ENCODE data around the gene GANAB. TPM values are rescaled to one million over a fixed set of nuclear protein-coding genes. Genes with fewer than 3 reads are reported as not detected.

The GANAB gene
- total and polyA plus RNA-seq, 2 of the 4 experiments (the other 2 are of a cell fraction), result 209 to 344 TPM

GRCh38 chr11:62689421-62690183 is 43.2 kb upstream of the GANAB start, which contains the start of gene LRRN4CL (continued):
- TF ChIP-seq RCOR1 (IDR thresholded peaks at IDR 0.05; ENCODE audit: insufficient replicate concordance, low read length), result no peak
- TF ChIP-seq MXI1 (IDR thresholded peaks at IDR 0.05; ENCODE audit: borderline replicate concordance, low read depth, low read length), result peak; percentile 49; the same call in 1 of the 2 replicates
- no peak for TF ChIP-seq MAFK (IDR thresholded peaks at IDR 0.05; ENCODE audit: low read depth, low read length)
- no peak for TF ChIP-seq CHD1 (IDR thresholded peaks at IDR 0.05; ENCODE audit: low read depth, low read length)

DNA sequence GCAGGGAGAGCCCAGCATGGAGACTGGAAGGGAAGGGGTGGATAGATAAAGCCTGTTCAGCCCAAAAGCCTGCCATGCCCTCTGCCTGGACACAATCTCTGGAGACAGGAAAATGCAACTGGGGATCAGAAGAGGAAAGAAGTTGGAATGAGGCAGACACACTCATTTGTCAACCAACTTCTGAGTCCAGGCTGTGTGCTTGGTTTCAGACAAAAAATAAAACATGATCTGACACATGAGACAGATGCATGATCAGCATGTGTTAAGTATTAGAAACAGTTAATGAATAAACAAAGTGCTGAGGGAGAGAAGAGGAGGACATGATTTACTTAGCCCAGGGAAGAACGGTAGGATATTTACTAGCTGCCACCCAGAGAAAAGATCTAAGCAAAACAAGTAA is 42.1 kb upstream of the GANAB start:
- no peak overlapping the region for H2BK120ac ChIP-seq (ENCODE audit: low read depth, low read length)
- BruUV-seq (replicated peaks), result no TSS peak
- TF ChIP-seq MAFK (IDR thresholded peaks at IDR 0.05; ENCODE audit: low read depth, low read length) (no peak), USF2 (IDR thresholded peaks at IDR 0.05; ENCODE audit: low read depth, low read length) (no peak), CHD1 (IDR thresholded peaks at IDR 0.05; ENCODE audit: low read depth, low read length) (no peak), FOS (IDR thresholded peaks at IDR 0.05; ENCODE audit: low read depth, low read length) (no peak)
- no peaks in the 10 kb centered on the region for H3K79me1 ChIP-seq (ENCODE audit: low read depth in 1 of 2, low read length in 2 of 2)
- ChIA-PET CTCF (interaction anchor here (2.0 kb wide), 1 partner anchor 9 kb away, joined by 5 read pairs; the partner anchor contains the start of gene UBXN1), POLR2A (ENCODE audit: unreplicated experiment) (no interaction called here)
- no peak overlapping the region for H3K18ac ChIP-seq (ENCODE audit: low read depth, low read length)
- ATAC-seq (ENCODE audit: low read depth) (no peak; the same call in 1 of the 2 replicates), DNase-seq (no peak)
- no peak overlapping the region for H3K27ac ChIP-seq (ENCODE audit: insufficient read depth, low read length)
- no peak overlapping the region; the same call in 1 of the 2 replicates for H4K5ac ChIP-seq (ENCODE audit: low read depth, low read length)
- H3K23ac ChIP-seq (ENCODE audit: low read depth, low read length), result peak overlapping the region; percentile 5; the same call in 1 of the 2 replicates
- H2BK20ac ChIP-seq (ENCODE audit: low read depth, low read length), result no peak overlapping the region
- in situ Hi-C loops (cut with MboI; ENCODE audit: low sequenced_read_pairs) (no loop called here), dilution Hi-C loops (cut with HindIII; ENCODE audit: low sequenced_read_pairs, unreplicated experiment) (no loop called here), intact Hi-C loops (cut with micrococcal nuclease) (no loop called here)
- H3K9ac ChIP-seq (ENCODE audit: low read depth, low read length), result no peak overlapping the region
- peak overlapping the region; percentile 66 for H2AK5ac ChIP-seq (ENCODE audit: low read depth, low read length)
- H4K91ac ChIP-seq (ENCODE audit: insufficient read depth, low read depth, low read length), result peak overlapping the region; percentile 9; the same call in 1 of the 2 replicates
- H3K4me1 ChIP-seq (ENCODE audit: control insufficient read depth, insufficient read depth, low read length), result peaks cover 9% of the 10 kb centered on the region; the same call in 1 of the 2 replicates
- no peak overlapping the region for H2BK5ac ChIP-seq (ENCODE audit: low read depth, low read length, poor library complexity, severe bottlenecking)
- no peaks in the 10 kb centered on the region for H3K27me3 ChIP-seq (ENCODE audit: control insufficient read depth, insufficient read depth, low read length)
- peak overlapping the region; percentile 54 to 60; a peak in 2 of 4 replicates for H4K8ac ChIP-seq (ENCODE audit: low read depth in 2 of 2, low read length in 2 of 2)
- H4K20me1 ChIP-seq (ENCODE audit: insufficient read depth, low read length), result 0 out of 2 replicates have a peak, but pooled peaks cover 6% of the 10 kb centered on the region
- no peak overlapping the region for H3K56ac ChIP-seq (ENCODE audit: extremely low read depth, insufficient read depth, low read length)
- H2AK9ac ChIP-seq (replicated peaks; ENCODE audit: low read depth, low read length, poor library complexity), result peak overlapping the region; percentile 73
- H3K4me3 ChIP-seq (ENCODE audit: insufficient read depth, low read depth, low read length), result no peak overlapping the region
- peaks cover 21% of the 10 kb centered on the region for H3K36me3 ChIP-seq (ENCODE audit: control insufficient read depth, insufficient read depth, low read length)
- peaks cover 6% of the 10 kb centered on the region; the same call in 1 of the 2 replicates for H3K9me1 ChIP-seq (ENCODE audit: insufficient read depth, low read length)
- peak overlapping the region; percentile 4; the same call in 1 of the 2 replicates for H3K4ac ChIP-seq (ENCODE audit: low read depth, low read length)
- H3K9me3 ChIP-seq (ENCODE audit: control insufficient read depth, insufficient read depth, low read length), result no peaks in the 10 kb centered on the region
- no CpG with 5 or more reads among the region's 1 CpG for WGBS, 2 experiments (ENCODE audit: extremely low coverage in 2 of 2, insufficient read length in 1 of 2)
- H2BK15ac ChIP-seq (ENCODE audit: low read depth, low read length), result peak overlapping the region; percentile 4; the same call in 1 of the 3 replicates
- peak overlapping the region; percentile 48 for H2AFZ ChIP-seq (replicated peaks; ENCODE audit: low read length, poor library complexity)
- no peak overlapping the region; the same call in 1 of the 2 replicates for H3K14ac ChIP-seq (replicated peaks; ENCODE audit: low read depth, low read length)
- peak overlapping the region; percentile 2; the same call in 1 of the 2 replicates for H3K4me2 ChIP-seq (ENCODE audit: low read depth, low read length)
